GM18519 (cell line): Measurements from ENCODE around the gene MYD88.
"Not testable (repeated sequence)": the region's sequence is repeated elsewhere in the genome, so short reads cannot be mapped to it uniquely, and the experiment has no call there.

Experiments used
- ATAC-seq: cut with Tn5 transposase; IDR thresholded peaks from one replicate; pipeline ENCODE4 v1.9.1; 2021; ENCODE audit warnings: mild to moderate bottlenecking, moderate library complexity; ENCODE audit not compliant: unreplicated experiment, low FRiP score

MYD88 gene

GRCh38 chr3:38124324-38125122, 13.9 kb upstream of the MYD88 start:
- no peak for ATAC-seq

GRCh38 chr3:38125305-38126120, 12.9 kb upstream of the MYD88 start:
- no peak for ATAC-seq

- no peak for ATAC-seq
Measured at GRCh38 chr3:38126121-38126892, 12.2 kb upstream of the MYD88 start.

GRCh38 chr3:38127611-38128302, 10.7 kb upstream of the MYD88 start:
- ATAC-seq = no peak

GRCh38 chr3:38128303-38128655, 10.2 kb upstream of the MYD88 start:
- no peak for ATAC-seq

GRCh38 chr3:38129058-38129457, 9.4 kb upstream of the MYD88 start:
- no peak for ATAC-seq

GRCh38 chr3:38130631-38131065, 7.8 kb upstream of the MYD88 start:
- no peak for ATAC-seq

- ATAC-seq = no peak
Measured at GRCh38 chr3:38131621-38132369, 6.7 kb upstream of the MYD88 start.

GRCh38 chr3:38133209-38133556, 5.3 kb upstream of the MYD88 start:
- no peak for ATAC-seq

- ATAC-seq = no peak
Measured at GRCh38 chr3:38133557-38134405, 4.7 kb upstream of the MYD88 start.

- not testable (repeated sequence) for ATAC-seq
Measured at GRCh38 chr3:38134517-38135143, 3.8 kb upstream of the MYD88 start.

- ATAC-seq = not testable (repeated sequence)
Measured at GRCh38 chr3:38135621-38136277, 2.7 kb upstream of the MYD88 start.

GRCh38 chr3:38136393-38136776, 2.1 kb upstream of the MYD88 start:
- ATAC-seq = no peak

- ATAC-seq = peak; percentile 86
Measured at GRCh38 chr3:38136777-38137614, 1.5 kb upstream of the MYD88 start, which contains the start of gene ACAA1. ACAA1 (minus strand) TSS chr3:38137127; CDS start chr3:38137035, 92 bp downstream.

- ATAC-seq = no peak
Measured at GRCh38 chr3:38137615-38138348, 679 bp upstream of the MYD88 start.

GRCh38 chr3:38139191-38139590, 730 bp downstream of the MYD88 start:
- no peak for ATAC-seq
